Neuronal stem cell (in vitro differentiated cells): ENCODE measurements around the gene TSHZ2.

Experiments used
- DNase-seq: peaks from one replicate; pipeline ENCODE4 v3.0.0-alpha.2; 2013; ENCODE audit warnings: low spot score
- H2AFZ ChIP-seq: one replicate; pipeline ENCODE4 v1.6.1; 2013; ENCODE audit warnings: mild to moderate bottlenecking, low read length, inconsistent platforms
- H2AK5ac ChIP-seq: 2 replicates; pipeline ENCODE4 v1.6.1; 2013; ENCODE audit warnings: low read depth, mild to moderate bottlenecking, inconsistent platforms, low read length, moderate library complexity, mixed read lengths
- H2BK120ac ChIP-seq: 2 replicates; pipeline ENCODE4 v1.6.1; 2013; ENCODE audit warnings: low read depth, mild to moderate bottlenecking, inconsistent platforms, low read length, moderate library complexity, mixed read lengths
- H2BK12ac ChIP-seq: one replicate; pipeline ENCODE4 v1.6.1; 2013; ENCODE audit warnings: low read length, inconsistent platforms
- H2BK15ac ChIP-seq: 2 replicates; pipeline ENCODE4 v1.6.1; 2013; ENCODE audit warnings: mild to moderate bottlenecking, low read length, inconsistent platforms, mixed read lengths
- H2BK5ac ChIP-seq: one replicate; pipeline ENCODE4 v1.6.1; 2013; ENCODE audit warnings: inconsistent platforms, mild to moderate bottlenecking, low read length, moderate library complexity
- H3K14ac ChIP-seq: one replicate; pipeline ENCODE4 v1.6.1; 2013; ENCODE audit warnings: low read length, inconsistent platforms
- H3K18ac ChIP-seq: 2 replicates; pipeline ENCODE4 v1.6.1; 2013; ENCODE audit warnings: low read length, inconsistent platforms
- H3K23ac ChIP-seq: 2 replicates; pipeline ENCODE4 v1.6.1; 2013; ENCODE audit warnings: low read depth, mild to moderate bottlenecking, mixed read lengths, low read length, inconsistent platforms; ENCODE audit not compliant: poor library complexity
- H3K27ac ChIP-seq: replicated peaks from 3 replicates; pipeline ENCODE4 v1.5.1; 2013; ENCODE audit warnings: low read length, inconsistent platforms
- H3K27me3 ChIP-seq, 3 experiments: 2 replicates each; pipeline ENCODE4 v1.6.1; 2013; ENCODE audit warnings: low read length in 3 of 3, mild to moderate bottlenecking in 2 of 3, inconsistent platforms in 1 of 3, low read depth in 1 of 3, mixed read lengths in 1 of 3, moderate library complexity in 1 of 3; ENCODE audit not compliant: control insufficient read depth in 3 of 3, insufficient read depth in 3 of 3
- H3K36me3 ChIP-seq, 2 donors: replicated peaks in 1 of 2; 2 replicates each; pipeline ENCODE4 v1.6.1; 2013; ENCODE audit warnings: low read length in 2 of 2; ENCODE audit not compliant: control insufficient read depth in 2 of 2, insufficient read depth in 2 of 2
- H3K4ac ChIP-seq: 2 replicates; pipeline ENCODE4 v1.6.1; 2013; ENCODE audit warnings: inconsistent platforms, mild to moderate bottlenecking, low read length, moderate library complexity
- H3K4me1 ChIP-seq, 2 donors: 1 replicate in 1 of 2; 2 replicates in 1 of 2; pipeline ENCODE4 v1.6.1; 2013; ENCODE audit warnings: low read length in 2 of 2, low read depth in 1 of 2; ENCODE audit not compliant: control insufficient read depth in 2 of 2, insufficient read depth in 1 of 2
- H3K4me2 ChIP-seq: one replicate; pipeline ENCODE4 v1.6.1; 2013; ENCODE audit warnings: mild to moderate bottlenecking, low read length, inconsistent platforms; ENCODE audit not compliant: insufficient read depth, poor library complexity, severe bottlenecking
- H3K4me3 ChIP-seq, 2 donors: 2 replicates each; pipeline ENCODE4 v1.5.1; 2013; ENCODE audit warnings: low read length in 2 of 2, mild to moderate bottlenecking in 2 of 2, inconsistent platforms in 1 of 2, moderate library complexity in 1 of 2
- H3K79me1 ChIP-seq: one replicate; pipeline ENCODE4 v1.6.1; 2013; ENCODE audit warnings: low read depth, mild to moderate bottlenecking, inconsistent platforms, low read length, moderate library complexity
- H3K9ac ChIP-seq: one replicate; pipeline ENCODE4 v1.6.1; 2013; ENCODE audit warnings: mild to moderate bottlenecking, low read depth, low read length, inconsistent platforms; ENCODE audit not compliant: poor library complexity
- H3K9me3 ChIP-seq, 2 donors: replicated peaks in 1 of 2; 2 replicates each; pipeline versions ENCODE3 to v1.6.1; 2013; ENCODE audit warnings: low read length in 2 of 2, mild to moderate bottlenecking in 2 of 2, inconsistent platforms in 1 of 2, low read depth in 1 of 2, mixed read lengths in 1 of 2, moderate library complexity in 1 of 2; ENCODE audit not compliant: control insufficient read depth in 2 of 2, insufficient read depth in 1 of 2
- H4K8ac ChIP-seq: one replicate; pipeline ENCODE4 v1.6.1; 2013; ENCODE audit warnings: low read depth, mild to moderate bottlenecking, inconsistent platforms, low read length, moderate library complexity
- H4K91ac ChIP-seq: one replicate; pipeline ENCODE4 v1.6.1; 2013; ENCODE audit warnings: low read length, low read depth, mild to moderate bottlenecking, inconsistent platforms; ENCODE audit not compliant: poor library complexity
- WGBS, 2 donors: extraction: QIAGEN DNeasy Blood & Tissue Kit; methylation state at CpG; one replicate each; pipeline ENCODE4 v1.1.7; 2013; ENCODE audit warnings: missing lambda C conversion rate in 2 of 2, mixed read lengths in 1 of 2; ENCODE audit not compliant: insufficient read length in 2 of 2, insufficient replicate concordance in 1 of 2; ENCODE audit errors: extremely low coverage in 2 of 2; 5-methylcytosine and 5-hydroxymethylcytosine counted together

Gene TSHZ2

GRCh38 chr20:53427951-53428350 is 455.8 kb downstream of the TSHZ2 start:
- Histone ChIP-seq H3K4ac (no peak overlapping the region), H3K23ac (no peak overlapping the region), H4K91ac (no peak overlapping the region), H3K9me3 (peaks cover 0 to 12% of the 10 kb centered on the region in 2 donors), H3K18ac (no peak overlapping the region), H3K9ac (no peak overlapping the region), H2BK5ac (no peak overlapping the region), H3K27ac (no peak overlapping the region), H3K79me1 (no peaks in the 10 kb centered on the region), H3K4me2 (no peak overlapping the region), H3K4me1 (peaks cover 2 to 6% of the 10 kb centered on the region in 2 donors), H2BK12ac (no peak overlapping the region), H2AK5ac (no peak overlapping the region), H2BK15ac (no peak overlapping the region), H3K27me3 (no peaks in the 10 kb centered on the region), H2AFZ (no peak overlapping the region), H2BK120ac (no peak overlapping the region), H3K4me3 (no peak overlapping the region), H3K36me3 (no peaks in the 10 kb centered on the region), H3K14ac (no peak overlapping the region), H4K8ac (no peak overlapping the region)
- no CpG with 5 or more reads among the region's 2 CpGs for WGBS, 2 donors
- DNase-seq = no peak

- Histone ChIP-seq H3K14ac (no peak overlapping the region), H3K27me3 (no peaks in the 10 kb centered on the region), H2BK120ac (no peak overlapping the region), H3K27ac (no peak overlapping the region), H3K18ac (no peak overlapping the region), H3K4ac (no peak overlapping the region), H2BK15ac (no peak overlapping the region), H2BK5ac (no peak overlapping the region), H2AFZ (no peak overlapping the region), H3K4me1 (peaks cover 2 to 6% of the 10 kb centered on the region in 2 donors), H3K4me3 (no peak overlapping the region), H3K36me3 (no peaks in the 10 kb centered on the region), H3K23ac (no peak overlapping the region), H3K4me2 (no peak overlapping the region), H2BK12ac (no peak overlapping the region), H3K9me3 (peaks cover 0 to 12% of the 10 kb centered on the region in 2 donors), H2AK5ac (no peak overlapping the region), H4K8ac (no peak overlapping the region), H3K79me1 (no peaks in the 10 kb centered on the region), H3K9ac (no peak overlapping the region), H4K91ac (no peak overlapping the region)
- DNase-seq = no peak
- WGBS, 2 donors = no CpG with 5 or more reads among the region's 3 CpGs
Observed at GRCh38 chr20:53428588-53428987, 456.4 kb downstream of the TSHZ2 start.

- Histone ChIP-seq H3K18ac (no peak overlapping the region), H3K79me1 (no peaks in the 10 kb centered on the region), H3K14ac (no peak overlapping the region), H3K27ac (no peak overlapping the region), H2BK120ac (no peak overlapping the region), H2BK15ac (no peak overlapping the region), H4K8ac (no peak overlapping the region), H3K4ac (no peak overlapping the region), H4K91ac (no peak overlapping the region), H2AFZ (no peak overlapping the region), H3K27me3 (no peaks in the 10 kb centered on the region), H3K23ac (no peak overlapping the region), H3K9ac (no peak overlapping the region), H2AK5ac (no peak overlapping the region), H2BK12ac (no peak overlapping the region), H3K4me1 (peaks cover 2 to 6% of the 10 kb centered on the region in 2 donors), H3K9me3 (peaks cover 0 to 12% of the 10 kb centered on the region in 2 donors), H3K4me3 (no peak overlapping the region), H3K4me2 (no peak overlapping the region), H3K36me3 (no peaks in the 10 kb centered on the region), H2BK5ac (no peak overlapping the region)
- no peak for DNase-seq
- no CpG with 5 or more reads among the region's 3 CpGs for WGBS, 2 donors
Observed at GRCh38 chr20:53428996-53429395, 456.8 kb downstream of the TSHZ2 start.

- Histone ChIP-seq H4K8ac (no peak overlapping the region), H2BK5ac (no peak overlapping the region), H2BK120ac (no peak overlapping the region), H3K23ac (peak overlapping the region; percentile 71), H3K27me3 (no peaks in the 10 kb centered on the region), H3K4me3 (no peak overlapping the region), H3K14ac (no peak overlapping the region), H3K18ac (peak overlapping the region; percentile 57), H2AK5ac (no peak overlapping the region), H3K9me3 (no peaks in the 10 kb centered on the region), H3K9ac (no peak overlapping the region), H3K27ac (no peak overlapping the region), H3K4me1 (no peaks in the 10 kb centered on the region), H2BK15ac (no peak overlapping the region), H4K91ac (no peak overlapping the region), H3K79me1 (no peaks in the 10 kb centered on the region), H3K36me3 (no peaks in the 10 kb centered on the region), H3K4me2 (no peak overlapping the region), H2BK12ac (no peak overlapping the region), H2AFZ (peak overlapping the region; percentile 63), H3K4ac (no peak overlapping the region)
- no CpG with 5 or more reads among the region's 10 CpGs for WGBS, 2 donors
- no peak for DNase-seq
Observed at GRCh38 chr20:53434662-53435061, 462.5 kb downstream of the TSHZ2 start.
